SU-DHL-6 (cell line): Measurements from ENCODE around the gene CHRD.

ENCODE experiments used
- H2AFZ ChIP-seq: fragments of 200-600 bp; sonication (generic); 2 replicates; pipeline ENCODE4 v1.6.1; 2014; ENCODE audit warnings: low read depth, mild to moderate bottlenecking, moderate library complexity, mixed read lengths, antibody characterized with exemption, low read length; ENCODE audit not compliant: severe bottlenecking
- H3F3A ChIP-seq: fragments of 200-600 bp; shearing (Covaris generic); 2 replicates; pipeline ENCODE4 v1.6.0; 2016; ENCODE audit warnings: antibody characterized with exemption, mild to moderate bottlenecking; ENCODE audit not compliant: insufficient read depth
- H3K27ac ChIP-seq: fragments of 200-600 bp; sonication (generic); 2 replicates; pipeline ENCODE4 v1.5.1; 2016; ENCODE audit warnings: low read depth, mild to moderate bottlenecking, low read length, moderate library complexity, mixed read lengths
- H3K27me3 ChIP-seq: fragments of 200-600 bp; sonication (generic), shearing (Covaris generic); 2 replicates; pipeline ENCODE4 v1.6.0; 2014; ENCODE audit warnings: mild to moderate bottlenecking, low read length
- H3K36me3 ChIP-seq: fragments of 200-600 bp; sonication (generic); 2 replicates; pipeline ENCODE4 v1.6.1; 2014; ENCODE audit warnings: mild to moderate bottlenecking, low read length, mixed read lengths
- H3K4me2 ChIP-seq: fragments of 300-600, 200-600 bp; shearing (Covaris generic), sonication (generic); 2 replicates; pipeline ENCODE4 v1.6.0; 2014; ENCODE audit warnings: low read length, low read depth, mild to moderate bottlenecking; ENCODE audit not compliant: poor library complexity, severe bottlenecking
- H3K4me3 ChIP-seq: fragments of 200-600 bp; sonication (generic); 2 replicates; pipeline ENCODE4 v1.5.1; 2014; ENCODE audit warnings: antibody characterized with exemption, low read length, mild to moderate bottlenecking, mixed read lengths; ENCODE audit not compliant: insufficient read depth, poor library complexity, severe bottlenecking
- H3K79me2 ChIP-seq: fragments of 200-600 bp; sonication (generic); 2 replicates; pipeline ENCODE4 v1.6.1; 2014; ENCODE audit warnings: mild to moderate bottlenecking, low read length, moderate library complexity; ENCODE audit not compliant: insufficient read depth
- H3K9ac ChIP-seq: fragments of 200-600 bp; sonication (generic); 2 replicates; pipeline ENCODE4 v1.7.0; 2014; ENCODE audit warnings: mild to moderate bottlenecking, low read length
- H3K9me2 ChIP-seq: fragments of 200-600 bp; sonication (generic); replicated peaks from 2 replicates; pipeline ENCODE4 v1.6.1; 2014; ENCODE audit warnings: low read length; ENCODE audit not compliant: insufficient read depth
- H3K9me3 ChIP-seq: fragments of 200-600 bp; sonication (generic); 2 replicates; pipeline ENCODE4 v1.6.1; 2014; ENCODE audit warnings: low read length, mixed read lengths; ENCODE audit not compliant: insufficient read depth
- H4K20me1 ChIP-seq: fragments of 200-600 bp; sonication (generic); 2 replicates; pipeline ENCODE4 v1.6.1; 2014; ENCODE audit warnings: low read depth, mild to moderate bottlenecking, antibody characterized with exemption, low read length, moderate library complexity, mixed read lengths
- CTCF ChIP-seq: fragments of 200-600 bp; sonication (generic); IDR thresholded peaks from one replicate; pipeline ENCODE4 v1.5.1; 2017; ENCODE audit warnings: antibody characterized with exemption, mild to moderate bottlenecking, low read length, moderate library complexity; ENCODE audit not compliant: insufficient read depth, poor library complexity, severe bottlenecking
- EZH2phosphoT487 ChIP-seq: fragments of 200-600 bp; sonication (generic), shearing (Covaris generic); conservative IDR thresholded peaks from 2 replicates; pipeline ENCODE4 v1.6.1; 2018; ENCODE audit warnings: mild to moderate bottlenecking, antibody characterized with exemption, low read length, moderate library complexity, mixed read lengths

Gene CHRD

GRCh38 chr3:184379358-184380184, at the start of gene CHRD:
Gene CHRD (plus strand): TSS chr3:184380054. CDS start chr3:184380319, 265 bp downstream.
- no peak within 1 kb of the TSS for H2AFZ ChIP-seq
- no peaks in the 10 kb centered on the region for H4K20me1 ChIP-seq
- no peaks in the 10 kb centered on the region for H3K9me2 ChIP-seq
- H3K79me2 ChIP-seq: no peaks in the 10 kb centered on the region
- H3K9ac ChIP-seq: no peak within 1 kb of the TSS
- H3K27ac ChIP-seq: no peak within 1 kb of the TSS
- H3K4me3 ChIP-seq: no peak within 1 kb of the TSS
- TF ChIP-seq CTCF: no peak
- TF ChIP-seq EZH2phosphoT487: no peak
- no peak within 1 kb of the TSS for H3K4me2 ChIP-seq
- no peaks in the 10 kb centered on the region for H3K9me3 ChIP-seq
- no peaks in the 10 kb centered on the region for H3K36me3 ChIP-seq
- H3K27me3 ChIP-seq: no peaks in the 10 kb centered on the region
- H3F3A ChIP-seq: no peaks in the 10 kb centered on the region

GRCh38 chr3:184332370-184333090, 47.3 kb upstream of the CHRD start:
- peaks cover 30% of the 10 kb centered on the region; the same call in 1 of the 2 replicates for H3K36me3 ChIP-seq
- H2AFZ ChIP-seq: no peak overlapping the region
- H4K20me1 ChIP-seq: peaks cover 3% of the 10 kb centered on the region; the same call in 1 of the 2 replicates
- no peaks in the 10 kb centered on the region for H3K9me3 ChIP-seq
- H3F3A ChIP-seq: peaks cover 46% of the 10 kb centered on the region
- TF ChIP-seq CTCF (no peak), EZH2phosphoT487 (no peak)
- H3K4me3 ChIP-seq: no peak overlapping the region
- H3K79me2 ChIP-seq: no peaks in the 10 kb centered on the region
- no peaks in the 10 kb centered on the region for H3K27me3 ChIP-seq
- H3K4me2 ChIP-seq: no peak overlapping the region
- H3K9me2 ChIP-seq: no peaks in the 10 kb centered on the region
- no peak overlapping the region for H3K9ac ChIP-seq
- H3K27ac ChIP-seq: no peak overlapping the region

- TF ChIP-seq EZH2phosphoT487: no peak
- no peak for TF ChIP-seq CTCF
- H4K20me1 ChIP-seq: peaks cover 3% of the 10 kb centered on the region; the same call in 1 of the 2 replicates
- peaks cover 46% of the 10 kb centered on the region for H3F3A ChIP-seq
- no peak overlapping the region for H3K27ac ChIP-seq
- H3K9me2 ChIP-seq: no peaks in the 10 kb centered on the region
- peaks cover 30% of the 10 kb centered on the region; the same call in 1 of the 2 replicates for H3K36me3 ChIP-seq
- no peak overlapping the region for H3K9ac ChIP-seq
- H3K9me3 ChIP-seq: no peaks in the 10 kb centered on the region
- H3K79me2 ChIP-seq: no peaks in the 10 kb centered on the region
- H2AFZ ChIP-seq: no peak overlapping the region
- no peak overlapping the region for H3K4me2 ChIP-seq
- no peaks in the 10 kb centered on the region for H3K27me3 ChIP-seq
- no peak overlapping the region for H3K4me3 ChIP-seq
These were observed 46.7 kb upstream of the CHRD start for GRCh38 chr3:184333190-184333589.
